GM18951 (cell line): ENCODE measurements around the gene OXCT1.

Experiments
- POLR2A ChIP-seq: IDR thresholded peaks from 4 replicates; pipeline ENCODE4 v1.6.1; 2011; ENCODE audit warnings: mild to moderate bottlenecking; ENCODE audit not compliant: insufficient read length, insufficient read depth; ENCODE audit errors: extremely low read depth
- in situ Hi-C: fragments of 300-500 bp; cut with MboI; formaldehyde crosslinking; loops from one replicate; pipeline ENCODE4 v1.12.0; 2022; ENCODE audit warnings: low sequenced_read_pairs, mixed read lengths, inconsistent platforms; ENCODE audit not compliant: unreplicated experiment

Gene OXCT1

DNA sequence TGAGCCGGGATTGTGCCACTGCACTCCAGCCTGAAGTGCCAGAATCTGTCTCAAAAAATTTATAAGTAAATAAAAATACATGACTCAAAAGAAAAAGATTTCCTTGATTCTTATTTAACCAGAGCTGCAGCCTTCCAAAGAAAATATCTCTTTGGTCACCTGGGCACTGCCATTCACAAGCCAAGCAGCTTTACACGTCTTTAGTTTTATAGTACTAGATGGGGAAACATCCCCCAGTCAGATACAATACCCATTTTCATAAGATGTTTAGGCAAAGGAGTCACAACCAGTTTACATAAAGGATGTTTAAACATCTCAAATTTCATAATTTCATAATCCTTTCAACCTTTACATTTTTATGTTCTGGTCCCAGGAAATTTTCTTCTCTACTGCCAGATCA, 13.7 kb upstream of the OXCT1 start:
- in situ Hi-C loops: no loop called here
- no peak for TF ChIP-seq POLR2A

DNA sequence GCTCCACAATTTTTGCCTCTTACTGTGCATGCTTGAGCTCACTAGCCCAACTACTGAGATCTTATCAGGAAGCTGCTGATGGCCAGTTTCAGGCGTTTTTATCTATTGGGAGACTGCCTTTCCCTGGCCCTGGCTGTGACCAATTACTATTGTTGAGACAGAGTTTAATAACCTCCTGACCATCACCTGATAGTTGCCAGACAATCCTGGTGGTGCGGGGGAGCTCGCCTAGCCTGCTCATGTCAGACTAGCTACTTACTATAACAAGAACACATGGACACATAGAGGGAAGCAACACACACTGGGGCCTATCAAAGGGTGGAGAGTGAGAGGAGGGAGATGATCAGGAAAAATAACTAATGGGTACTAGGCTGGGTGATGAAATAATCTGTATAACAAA, 13.0 kb upstream of the OXCT1 start:
- TF ChIP-seq POLR2A: no peak
- in situ Hi-C loops: no loop called here

DNA sequence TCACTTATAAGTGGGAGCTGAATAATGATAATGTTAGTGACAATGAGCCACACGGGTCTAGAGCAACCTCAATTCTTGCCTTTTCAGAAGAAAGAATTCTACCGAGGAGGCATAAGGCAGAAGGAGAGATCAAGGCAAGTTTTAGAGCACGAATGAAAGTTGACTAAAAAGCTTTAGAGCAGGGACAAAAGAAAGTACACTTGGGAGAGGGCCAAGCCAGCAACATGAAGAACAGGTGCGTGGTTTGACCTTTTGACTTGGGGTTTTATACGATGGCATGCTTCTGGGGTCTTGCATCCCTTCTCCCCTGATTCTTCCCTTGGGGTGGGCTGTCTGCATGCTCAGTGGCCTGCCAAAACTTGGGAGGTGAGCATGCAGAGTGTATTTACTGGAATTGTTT, 12.5 kb upstream of the OXCT1 start:
- in situ Hi-C loops: no loop called here
- TF ChIP-seq POLR2A: no peak

DNA sequence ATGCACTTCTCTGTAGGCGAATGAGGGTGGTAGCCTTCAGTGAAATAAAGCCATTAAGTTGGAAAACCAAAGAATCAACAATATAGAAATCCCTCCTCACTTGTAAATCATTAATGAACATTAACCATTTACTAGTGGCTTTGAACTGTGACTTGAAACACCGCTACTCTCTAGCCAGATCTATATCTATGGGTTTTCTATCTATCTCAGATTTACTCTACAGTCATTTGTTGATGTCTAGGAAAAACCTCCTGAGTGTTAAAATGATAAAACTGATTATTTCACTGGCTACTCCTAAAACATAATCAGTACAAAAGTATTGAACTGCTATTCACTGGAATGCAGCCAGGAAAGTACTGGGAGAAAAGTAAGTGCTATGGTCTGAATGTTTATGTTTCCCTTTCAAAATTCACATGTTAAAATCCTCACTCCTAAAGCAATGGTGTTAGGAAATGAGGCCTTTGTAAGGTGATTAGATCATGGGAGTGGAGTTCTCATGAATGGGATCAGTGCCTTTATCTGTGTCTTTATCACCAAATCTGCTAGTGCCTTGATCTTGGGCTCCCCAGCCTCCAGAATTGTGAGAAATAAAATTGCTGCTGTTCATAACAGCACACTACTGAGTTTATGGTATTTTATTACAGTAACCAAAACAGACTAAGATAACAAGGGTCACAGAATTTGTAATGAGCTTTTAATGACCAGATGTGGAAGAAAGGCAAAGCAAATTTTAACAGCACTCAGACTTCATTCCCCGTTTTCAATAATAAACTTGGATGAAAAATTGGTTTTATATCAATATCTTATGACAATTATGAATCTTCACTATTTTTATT, 8.6 kb upstream of the OXCT1 start:
- no peak for TF ChIP-seq POLR2A
- in situ Hi-C loops: no loop called here

DNA sequence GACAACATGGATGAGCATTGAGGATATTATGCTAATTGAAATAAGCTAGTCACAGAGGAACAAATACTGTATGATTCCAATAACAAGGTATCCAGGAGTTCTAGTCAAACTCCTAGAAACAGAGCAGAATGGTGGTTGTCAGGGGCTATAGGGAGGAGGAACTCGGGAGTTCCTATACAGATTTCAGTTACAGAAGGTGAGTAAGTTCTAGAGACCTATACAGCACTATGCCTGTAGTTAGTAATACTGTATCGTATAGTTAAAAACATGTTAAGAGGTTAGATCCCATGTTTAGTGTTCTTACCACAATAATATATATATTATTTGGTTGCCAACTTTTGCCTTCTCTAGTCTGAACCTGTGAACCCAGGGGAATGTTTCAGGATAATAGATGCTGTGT, 7.9 kb upstream of the OXCT1 start:
- in situ Hi-C loops: no loop called here
- no peak for TF ChIP-seq POLR2A

DNA sequence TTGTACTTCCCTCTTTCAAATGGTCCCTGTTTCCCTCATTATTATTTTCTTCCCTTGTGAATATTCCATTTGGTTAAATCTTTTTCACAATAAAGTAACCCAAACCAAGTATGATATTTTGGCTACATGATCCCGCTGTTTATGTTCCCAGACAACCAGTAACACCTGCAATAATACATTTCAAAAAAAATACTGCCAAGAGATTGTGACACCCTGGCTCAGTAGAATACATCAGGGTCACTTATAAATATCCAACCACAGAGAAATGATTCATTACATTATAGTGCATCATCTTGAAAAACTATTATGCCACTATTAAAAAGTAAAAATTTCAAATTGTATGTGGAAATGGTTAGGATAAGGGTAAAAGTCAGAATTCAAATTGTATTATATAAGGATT, 7.2 kb upstream of the OXCT1 start:
- in situ Hi-C loops: no loop called here
- no peak for TF ChIP-seq POLR2A

DNA sequence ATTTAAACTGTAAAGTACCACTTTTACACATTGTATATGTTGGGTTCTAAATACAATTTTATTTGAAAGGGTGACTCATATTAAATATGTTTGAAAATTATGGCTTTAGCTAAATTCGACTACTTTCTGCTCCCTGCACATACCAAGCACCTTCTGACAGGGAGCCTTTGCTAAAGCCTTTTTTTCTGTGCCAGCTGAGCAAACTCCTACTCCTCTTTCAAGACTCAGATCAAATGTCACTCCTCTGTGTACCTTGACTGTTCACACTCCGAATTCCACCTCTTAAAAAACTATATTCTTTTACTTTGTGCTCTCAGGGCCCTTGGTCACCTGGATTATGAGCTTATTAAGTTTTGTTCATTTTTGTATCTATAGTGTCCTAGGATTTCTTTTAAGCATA, 6.5 kb upstream of the OXCT1 start:
- TF ChIP-seq POLR2A: no peak
- in situ Hi-C loops: no loop called here

DNA sequence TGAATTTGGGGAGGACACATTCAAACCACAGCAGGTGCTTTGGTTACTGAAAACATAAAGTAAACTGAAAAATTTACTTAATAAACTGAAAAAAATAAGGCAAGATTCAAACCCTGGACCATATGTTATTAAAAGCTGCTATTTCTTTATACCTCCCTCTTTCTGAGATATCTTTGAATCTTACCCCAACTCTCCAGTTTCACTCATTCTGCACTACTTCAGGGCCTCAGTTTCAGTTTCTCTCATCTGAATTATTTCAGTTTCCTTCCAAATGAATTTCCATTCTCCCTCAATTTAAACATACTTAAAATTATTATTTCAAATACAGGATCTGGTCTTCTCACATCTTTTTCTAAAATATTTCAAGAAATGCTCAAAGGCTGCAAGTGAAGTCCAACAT, 4.9 kb upstream of the OXCT1 start:
- no peak for TF ChIP-seq POLR2A
- in situ Hi-C loops: no loop called here

DNA sequence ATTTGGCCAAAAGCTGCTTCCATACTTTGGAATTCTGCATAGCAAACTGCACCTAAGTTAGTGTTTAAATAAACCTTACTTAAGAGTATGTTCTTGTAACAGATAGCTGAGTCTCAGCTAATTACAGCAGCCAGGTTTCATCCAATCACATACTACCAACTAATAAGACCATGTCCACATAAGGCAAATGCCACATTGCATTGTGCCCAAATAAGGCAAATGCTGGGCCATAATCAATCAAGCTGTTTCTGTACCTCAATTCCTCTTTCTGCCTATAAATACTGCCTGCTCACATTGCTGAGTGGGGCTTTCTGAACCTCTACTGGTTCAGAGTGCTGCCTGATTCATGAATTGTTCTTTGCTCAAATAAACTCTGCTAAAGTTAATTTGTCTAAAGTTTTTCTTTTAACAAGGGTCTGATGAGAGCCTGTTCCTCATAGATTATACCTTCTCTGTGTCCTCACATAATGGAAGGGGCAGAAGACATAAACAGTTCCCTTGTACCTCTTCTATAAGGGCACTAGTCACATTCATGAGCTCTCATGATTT, 4.4 kb upstream of the OXCT1 start:
- TF ChIP-seq POLR2A: no peak
- in situ Hi-C loops: loop anchor here (25.0 kb wide), 1 partner anchor 888 kb away; the partner anchor contains the start of gene CCDC152

DNA sequence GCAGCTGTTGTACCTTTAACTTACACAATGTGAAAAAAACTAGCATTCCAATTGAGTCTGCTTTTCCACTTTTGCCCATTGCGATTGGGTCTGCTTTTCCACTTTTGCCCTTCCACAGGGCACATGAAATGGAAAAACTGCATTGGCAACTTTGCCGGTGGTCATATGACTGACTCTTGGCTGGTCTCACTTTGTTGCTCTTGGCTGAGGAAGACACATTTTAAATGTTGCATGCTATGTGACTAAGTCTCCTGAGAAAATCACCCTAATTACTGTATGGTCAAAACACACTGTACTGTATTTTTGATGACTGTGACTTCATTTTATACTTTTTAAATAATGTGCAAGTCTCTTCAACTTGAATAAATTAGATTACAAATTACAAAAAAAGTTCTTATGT, 1.6 kb upstream of the OXCT1 start:
- TF ChIP-seq POLR2A: no peak
- in situ Hi-C loops: loop anchor here (25.0 kb wide), 1 partner anchor 890 kb away; the partner anchor contains the start of gene CCDC152

DNA sequence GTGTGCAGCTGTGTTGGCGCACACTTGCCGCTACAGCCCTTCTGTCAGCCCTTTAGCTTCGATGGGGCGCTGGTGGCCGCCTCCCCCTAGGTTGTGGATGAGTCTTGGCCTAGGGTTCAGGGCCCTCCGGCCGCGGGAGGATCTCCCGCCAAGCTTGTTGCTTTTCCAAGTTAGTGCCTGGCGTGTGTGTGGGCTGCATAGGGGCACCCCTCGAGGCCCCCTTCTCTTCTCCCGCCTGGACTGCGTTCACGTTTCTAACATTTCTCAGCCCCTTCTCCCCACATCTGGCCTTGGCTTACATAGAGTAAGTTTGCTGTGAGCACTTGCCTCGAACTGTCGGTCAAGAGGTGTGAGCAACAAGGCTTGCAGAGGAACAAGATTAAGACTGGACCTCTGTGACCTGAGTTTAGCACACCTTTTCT, 413 bp upstream of the OXCT1 start:
- in situ Hi-C loops: loop anchor here (25.0 kb wide), 1 partner anchor 892 kb away; the partner anchor contains the start of gene CCDC152

DNA sequence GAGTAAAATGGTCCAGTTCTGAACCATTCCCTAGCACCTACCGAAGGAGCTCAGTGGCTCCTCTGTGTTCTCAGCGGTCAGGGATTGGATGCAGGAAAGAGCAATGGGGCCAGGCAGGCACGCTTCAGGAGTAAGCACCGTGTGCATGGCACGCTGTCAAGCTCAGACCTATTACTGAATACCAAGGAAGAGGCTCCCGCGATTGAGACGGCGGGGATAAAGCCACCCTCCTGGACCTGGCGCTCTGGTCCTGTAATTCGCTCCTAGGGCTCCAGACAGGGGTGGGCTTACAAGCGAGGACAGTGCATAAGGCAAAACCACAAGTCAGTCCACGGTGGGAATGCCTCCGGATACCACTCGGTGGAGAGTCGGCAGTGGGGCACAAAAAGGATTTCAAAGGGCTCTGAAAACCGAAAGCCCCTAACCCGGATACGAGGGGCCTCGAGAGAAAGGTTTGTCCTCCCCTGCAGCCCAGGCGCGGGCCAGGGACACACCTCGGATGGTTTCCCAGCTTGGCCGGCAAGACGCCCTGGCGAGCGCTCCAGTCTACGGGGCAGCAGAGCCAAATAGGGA, 988 bp downstream of the OXCT1 start:
- in situ Hi-C loops: loop anchor here (25.0 kb wide), 1 partner anchor 893 kb away; the partner anchor contains the start of gene CCDC152
- TF ChIP-seq POLR2A: no peak

More for the DNA sequence above, 413 bp upstream of the OXCT1 start:
- no peak for TF ChIP-seq POLR2A

DNA sequence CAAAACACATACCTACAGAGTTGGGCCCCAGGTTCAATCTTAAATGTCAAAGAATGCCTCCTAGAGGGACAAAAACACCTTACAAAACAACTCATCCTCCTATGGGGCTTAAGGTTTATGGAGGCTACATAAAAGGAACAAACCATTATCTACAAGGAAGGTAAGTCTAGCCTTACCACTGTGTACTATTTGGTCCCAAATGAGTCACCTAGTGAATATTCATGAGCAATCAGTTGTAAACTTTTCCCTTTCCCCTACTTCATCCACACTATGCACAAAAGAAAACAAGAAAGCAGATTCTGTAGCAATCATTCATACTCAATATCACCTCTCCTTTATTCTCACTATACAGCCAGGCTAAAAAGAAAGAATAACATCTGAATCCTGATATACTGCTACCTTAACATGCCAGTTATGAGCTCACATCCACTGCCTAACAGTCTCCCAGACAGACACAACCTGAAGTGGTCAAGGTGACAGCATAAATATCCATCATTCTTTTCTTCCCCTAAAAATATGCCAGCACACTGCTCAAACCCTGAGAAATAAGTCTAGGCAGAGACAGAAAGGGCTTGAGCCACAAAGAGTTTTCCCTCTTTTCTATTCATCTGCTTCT, 6.2 kb downstream of the OXCT1 start:
- no peak for TF ChIP-seq POLR2A
- in situ Hi-C loops: loop anchor here (25.0 kb wide), 1 partner anchor 898 kb away; the partner anchor contains the start of gene CCDC152
